Liver (tissue), 9 donors: ENCODE data around the gene KRTAP5-3. TPM values are rescaled to one million over a fixed set of nuclear protein-coding genes. Genes with fewer than 3 reads are reported as not detected.

ENCODE experiments used
- DNase-seq: peaks from one replicate; pipeline ENCODE4 v3.0.0-alpha.2; 2017; ENCODE audit warnings: low spot score
- H3K27ac ChIP-seq, 2 donors: one replicate each; pipeline ENCODE4 v1.7.0; 2013; ENCODE audit warnings: inconsistent platforms in 2 of 2, low read length in 2 of 2, control low read depth in 1 of 2, low read depth in 1 of 2, mild to moderate bottlenecking in 1 of 2
- H3K27me3 ChIP-seq, 4 donors: one replicate each; pipeline versions ENCODE4 v1.6.1 to v1.7.0; 2013; ENCODE audit warnings: low read length in 3 of 4, inconsistent platforms in 1 of 4, mild to moderate bottlenecking in 1 of 4, moderate library complexity in 1 of 4; ENCODE audit not compliant: control insufficient read depth in 4 of 4, insufficient read depth in 4 of 4
- H3K36me3 ChIP-seq, 4 donors: one replicate each; pipeline versions ENCODE4 v1.6.1 to v1.7.0; 2013; ENCODE audit warnings: low read length in 3 of 4, mild to moderate bottlenecking in 3 of 4, low read depth in 1 of 4, moderate library complexity in 1 of 4; ENCODE audit not compliant: control insufficient read depth in 4 of 4, insufficient read depth in 3 of 4
- H3K4me1 ChIP-seq, 4 donors: one replicate each; pipeline versions ENCODE4 v1.6.1 to v1.7.0; 2013; ENCODE audit warnings: low read length in 3 of 4, mild to moderate bottlenecking in 3 of 4, moderate library complexity in 1 of 4; ENCODE audit not compliant: control insufficient read depth in 4 of 4, insufficient read depth in 4 of 4
- H3K4me3 ChIP-seq, 3 donors: one replicate each; pipeline versions ENCODE4 v1.6.1 to v1.7.0; 2013; ENCODE audit warnings: low read length in 3 of 3, control low read depth in 1 of 3, low read depth in 1 of 3, mild to moderate bottlenecking in 1 of 3
- H3K9ac ChIP-seq, 2 donors: one replicate each; pipeline ENCODE4 v1.7.0; 2013; ENCODE audit warnings: low read length in 2 of 2, mild to moderate bottlenecking in 2 of 2, moderate library complexity in 2 of 2, control low read depth in 1 of 2, low read depth in 1 of 2
- H3K9me3 ChIP-seq, 4 donors: one replicate each; pipeline versions ENCODE4 v1.6.1 to v1.7.0; 2013; ENCODE audit warnings: low read length in 3 of 4; ENCODE audit not compliant: control insufficient read depth in 4 of 4
- EGR1 ChIP-seq, 2 donors: IDR thresholded peaks; 2 replicates each; pipeline ENCODE4 v1.6.1; 2016 to 2018; ENCODE audit warnings: antibody characterized with exemption in 2 of 2, low read depth in 2 of 2
- FOXA1 ChIP-seq: IDR thresholded peaks from 2 replicates; pipeline ENCODE4 v1.6.1; 2016; ENCODE audit warnings: antibody characterized with exemption
- FOXA2 ChIP-seq: IDR thresholded peaks from 2 replicates; pipeline ENCODE4 v1.6.1; 2016; ENCODE audit warnings: antibody characterized with exemption
- GABPA ChIP-seq, 2 donors: IDR thresholded peaks in 1 of 2; conservative IDR thresholded peaks in 1 of 2; 2 replicates each; pipeline ENCODE4 v1.6.1; 2016; ENCODE audit warnings: antibody characterized with exemption in 2 of 2, mild to moderate bottlenecking in 1 of 2, moderate library complexity in 1 of 2
- HNF4A ChIP-seq, 2 donors: conservative IDR thresholded peaks; 2 replicates each; pipeline ENCODE4 v1.6.1; 2016; ENCODE audit warnings: antibody characterized with exemption in 2 of 2, mild to moderate bottlenecking in 2 of 2
- HNF4G ChIP-seq: IDR thresholded peaks from 2 replicates; pipeline ENCODE4 v1.6.1; 2016; ENCODE audit warnings: antibody characterized with exemption
- JUND ChIP-seq, 2 donors: IDR thresholded peaks; 2 replicates each; pipeline ENCODE4 v1.6.1; 2016; ENCODE audit warnings: antibody characterized with exemption in 2 of 2
- NR2F2 ChIP-seq: IDR thresholded peaks from 2 replicates; pipeline ENCODE4 v1.6.1; 2016; ENCODE audit warnings: antibody characterized with exemption
- RAD21 ChIP-seq, 2 donors: IDR thresholded peaks; 2 replicates each; pipeline ENCODE4 v1.6.1; 2016; ENCODE audit warnings: antibody characterized with exemption in 2 of 2, mild to moderate bottlenecking in 2 of 2
- RXRA ChIP-seq, 2 donors: IDR thresholded peaks; 2 replicates each; pipeline ENCODE4 v1.6.1; 2017 to 2018; ENCODE audit warnings: antibody characterized with exemption in 2 of 2, mild to moderate bottlenecking in 1 of 2
- SP1 ChIP-seq: IDR thresholded peaks from 2 replicates; pipeline ENCODE4 v1.6.1; 2018; ENCODE audit warnings: antibody characterized with exemption, mild to moderate bottlenecking
- TAF1 ChIP-seq: conservative IDR thresholded peaks from 2 replicates; pipeline ENCODE4 v1.6.1; 2016; ENCODE audit warnings: antibody characterized with exemption, mild to moderate bottlenecking
- YY1 ChIP-seq: IDR thresholded peaks from 2 replicates; pipeline ENCODE4 v1.6.1; 2016; ENCODE audit warnings: antibody characterized with exemption, mild to moderate bottlenecking
- WGBS: extraction: QIAGEN DNeasy Blood & Tissue Kit; methylation state at CpG from one replicate; pipeline ENCODE4 v1.1.7; 2013; 5-methylcytosine and 5-hydroxymethylcytosine counted together
- polyA plus RNA-seq, 2 donors: library from polyadenylated mRNA; stranded (reverse) in 1 of 2; unstranded in 1 of 2; fragments of 200-250 nt in 1 of 2; fragments of >200 nt in 1 of 2; fragmentation: Nextera tagmentation in 1 of 2; extraction: Ambion mirVana in 1 of 2; gene quantifications; one replicate each; pipeline versions ENCODE4 v1.2.1 to v1.2.3, GENCODE V29; 2013 to 2015
- total RNA-seq, 2 donors: library from RNA; depleted of rRNA; stranded (reverse); fragments of >200 nt; gene quantifications; one replicate each; pipeline ENCODE4 v1.2.3, GENCODE V29; 2014
- TF ChIP-seq, protein P1 (sequence below): IDR thresholded peaks from 2 replicates; pipeline ENCODE4 v1.6.1; 2016; ENCODE audit warnings: antibody characterized with exemption
- TF ChIP-seq, protein P2 (sequence below): IDR thresholded peaks from 2 replicates; pipeline ENCODE4 v1.6.1; 2016; ENCODE audit warnings: antibody characterized with exemption
- TF ChIP-seq, protein P3 (sequence below): IDR thresholded peaks from 2 replicates; pipeline ENCODE4 v1.6.1; 2016; ENCODE audit warnings: antibody characterized with exemption
- TF ChIP-seq, protein P4 (sequence below): IDR thresholded peaks from 2 replicates; pipeline ENCODE4 v1.6.1; 2016; ENCODE audit warnings: antibody characterized with exemption, mild to moderate bottlenecking
- TF ChIP-seq, protein P5 (sequence below): fragments of 150-350 bp; IDR thresholded peaks from 2 replicates; pipeline ENCODE4 v1.5.1; 2017; ENCODE audit warnings: improper control_type of control experiment, low read depth, low read length; ENCODE audit not compliant: missing input control
- donor health status: healthy.
- donor health status: healthy.
- donor health status: healthy.
- donor health status: healthy.
- donor health status: healthy.

The KRTAP5-3 gene
- total and polyA plus RNA-seq, 4 donors: not detected

DNA sequence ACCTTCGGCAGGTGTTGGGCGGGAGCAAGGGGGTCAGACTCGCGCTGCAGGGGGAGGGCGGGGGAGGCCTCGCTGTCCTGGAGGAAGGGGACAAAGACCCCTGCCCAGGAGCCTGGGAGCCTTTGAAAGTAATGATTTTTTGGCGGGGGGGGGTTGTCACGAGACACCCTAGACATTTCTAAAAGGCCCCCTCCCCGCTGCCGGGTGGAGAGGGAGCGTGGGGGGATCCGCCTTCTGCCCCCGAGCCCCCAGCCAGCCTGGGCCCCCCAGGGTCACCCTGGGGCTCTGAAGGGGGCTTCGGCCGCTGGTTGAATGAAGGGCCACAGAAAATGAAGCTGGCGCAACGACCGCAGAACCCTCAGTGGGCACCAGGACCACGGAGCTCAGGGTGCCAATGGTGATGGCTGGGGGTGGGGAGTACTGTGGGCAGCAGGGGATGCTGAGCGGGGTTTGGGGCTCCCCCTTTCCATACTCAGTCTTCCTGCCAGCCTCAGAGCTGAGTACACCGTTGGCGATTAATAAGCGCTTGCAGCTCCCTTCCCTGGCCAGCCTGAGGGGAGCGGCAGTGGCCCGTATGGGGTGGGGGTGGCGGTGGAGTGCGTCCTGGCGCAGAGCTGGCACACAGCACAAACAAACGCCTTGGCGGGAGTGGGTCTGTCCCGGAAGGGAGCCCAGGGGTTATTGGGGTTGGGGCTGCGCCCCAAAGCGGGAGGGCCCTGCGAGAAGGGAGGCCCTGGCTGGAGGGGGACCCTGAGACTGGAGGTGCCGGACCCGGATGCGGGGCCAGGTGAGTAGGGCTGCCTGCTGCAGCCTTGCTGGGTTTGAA lies 35.0 kb downstream of the KRTAP5-3 start:
- H3K27me3 ChIP-seq: peaks cover 0 to 5% (median 0%) of the 10 kb centered on the region in 4 donors
- peaks cover 6 to 16% (median 12%) of the 10 kb centered on the region in 4 donors for H3K4me1 ChIP-seq
- H3K27ac ChIP-seq: peak overlapping the region in 1 of 2 donors; percentile 28
- H3K36me3 ChIP-seq: no peaks in the 10 kb centered on the region
- no peak overlapping the region for H3K9ac ChIP-seq
- WGBS: 8% methylated on average over 37 of the region's 37 CpGs
- TF ChIP-seq SP1 (no peak), HNF4G (no peak), GABPA (IDR thresholded peaks at IDR 0.05 in 1 of 2, conservative IDR thresholded peaks at IDR 0.05 in 1 of 2) (no peak)
- TF ChIP-seq, protein P1, sequence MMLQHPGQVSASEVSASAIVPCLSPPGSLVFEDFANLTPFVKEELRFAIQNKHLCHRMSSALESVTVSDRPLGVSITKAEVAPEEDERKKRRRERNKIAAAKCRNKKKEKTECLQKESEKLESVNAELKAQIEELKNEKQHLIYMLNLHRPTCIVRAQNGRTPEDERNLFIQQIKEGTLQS: no peak
- TF ChIP-seq, protein P2, sequence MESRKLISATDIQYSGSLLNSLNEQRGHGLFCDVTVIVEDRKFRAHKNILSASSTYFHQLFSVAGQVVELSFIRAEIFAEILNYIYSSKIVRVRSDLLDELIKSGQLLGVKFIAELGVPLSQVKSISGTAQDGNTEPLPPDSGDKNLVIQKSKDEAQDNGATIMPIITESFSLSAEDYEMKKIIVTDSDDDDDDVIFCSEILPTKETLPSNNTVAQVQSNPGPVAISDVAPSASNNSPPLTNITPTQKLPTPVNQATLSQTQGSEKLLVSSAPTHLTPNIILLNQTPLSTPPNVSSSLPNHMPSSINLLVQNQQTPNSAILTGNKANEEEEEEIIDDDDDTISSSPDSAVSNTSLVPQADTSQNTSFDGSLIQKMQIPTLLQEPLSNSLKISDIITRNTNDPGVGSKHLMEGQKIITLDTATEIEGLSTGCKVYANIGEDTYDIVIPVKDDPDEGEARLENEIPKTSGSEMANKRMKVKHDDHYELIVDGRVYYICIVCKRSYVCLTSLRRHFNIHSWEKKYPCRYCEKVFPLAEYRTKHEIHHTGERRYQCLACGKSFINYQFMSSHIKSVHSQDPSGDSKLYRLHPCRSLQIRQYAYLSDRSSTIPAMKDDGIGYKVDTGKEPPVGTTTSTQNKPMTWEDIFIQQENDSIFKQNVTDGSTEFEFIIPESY: no peak
- peak overlapping the region in 1 of 3 donors; percentile 63 for H3K4me3 ChIP-seq
- no peak for DNase-seq
- peaks cover 0 to 4% (median 1%) of the 10 kb centered on the region in 4 donors for H3K9me3 ChIP-seq

DNA sequence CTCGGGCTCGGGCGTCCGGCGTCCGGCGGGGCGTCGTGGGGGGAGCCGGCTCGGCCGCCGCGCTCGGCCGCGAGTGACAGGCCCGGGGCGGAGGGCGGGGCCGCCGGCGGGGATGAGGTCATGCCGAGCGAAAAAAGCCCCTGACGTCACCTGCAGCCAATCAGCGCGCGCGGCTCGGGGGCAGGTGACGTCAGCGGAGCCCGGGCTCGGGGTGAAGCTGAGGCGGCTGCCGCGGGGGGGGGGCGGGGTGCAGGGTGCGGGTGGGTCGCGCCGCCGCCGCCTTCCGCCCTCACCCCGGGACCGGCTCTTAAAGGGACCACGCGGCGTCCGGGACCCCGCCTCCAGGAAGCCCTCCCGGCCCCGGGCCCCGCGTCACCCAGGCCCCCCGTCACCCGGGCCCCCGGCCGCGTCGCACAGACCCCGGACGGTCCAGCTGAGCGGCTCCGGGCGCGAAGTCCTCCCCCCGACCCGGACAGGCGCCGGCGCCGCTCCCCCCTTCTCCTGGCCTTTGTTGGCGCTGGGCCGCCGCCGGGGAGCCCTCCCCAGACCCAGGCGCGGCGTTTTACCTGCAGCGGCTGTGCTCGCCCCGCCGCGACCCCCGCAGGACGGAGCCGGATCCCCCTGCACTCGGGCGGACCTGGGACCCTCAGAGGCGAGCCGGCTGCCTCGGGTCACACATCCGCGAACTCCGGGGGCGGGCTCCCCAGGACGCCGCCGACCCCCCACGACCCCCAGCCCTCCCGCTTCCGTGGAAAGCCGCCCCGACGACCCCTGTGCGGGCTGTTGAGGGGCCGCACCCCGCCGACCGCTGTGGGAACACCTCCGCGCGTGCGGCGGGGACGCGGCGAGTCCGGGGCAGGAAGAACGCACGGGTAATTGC lies 35.8 kb downstream of the KRTAP5-3 start, which contains the start of gene DUSP8:
TSS of gene DUSP8 (minus strand) at position 75 of the 880 bp plus-strand sequence. CDS start 6,445 bp downstream, outside the sequence.
- no peaks in the 10 kb centered on the region for H3K9me3 ChIP-seq
- no peak for TF ChIP-seq HNF4A (conservative IDR thresholded peaks at IDR 0.05)
- no peak for TF ChIP-seq EGR1 (IDR thresholded peaks at IDR 0.05; ENCODE audit: low read depth in 2 of 2)
- TF ChIP-seq HNF4G: no peak
- no peak for TF ChIP-seq SP1
- TF ChIP-seq, protein P2: no peak
- TF ChIP-seq GABPA (IDR thresholded peaks at IDR 0.05 in 1 of 2, conservative IDR thresholded peaks at IDR 0.05 in 1 of 2): no peak
- no peak for TF ChIP-seq FOXA2
- no peak for TF ChIP-seq TAF1
- TF ChIP-seq NR2F2: no peak
- TF ChIP-seq, protein P1: no peak
- TF ChIP-seq JUND (IDR thresholded peaks at IDR 0.05): no peak
- TF ChIP-seq, protein P3, sequence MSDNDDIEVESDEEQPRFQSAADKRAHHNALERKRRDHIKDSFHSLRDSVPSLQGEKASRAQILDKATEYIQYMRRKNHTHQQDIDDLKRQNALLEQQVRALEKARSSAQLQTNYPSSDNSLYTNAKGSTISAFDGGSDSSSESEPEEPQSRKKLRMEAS: no peak
- no peak for TF ChIP-seq RAD21 (IDR thresholded peaks at IDR 0.05)
- TF ChIP-seq RXRA (IDR thresholded peaks at IDR 0.05): no peak
- TF ChIP-seq, protein P4, sequence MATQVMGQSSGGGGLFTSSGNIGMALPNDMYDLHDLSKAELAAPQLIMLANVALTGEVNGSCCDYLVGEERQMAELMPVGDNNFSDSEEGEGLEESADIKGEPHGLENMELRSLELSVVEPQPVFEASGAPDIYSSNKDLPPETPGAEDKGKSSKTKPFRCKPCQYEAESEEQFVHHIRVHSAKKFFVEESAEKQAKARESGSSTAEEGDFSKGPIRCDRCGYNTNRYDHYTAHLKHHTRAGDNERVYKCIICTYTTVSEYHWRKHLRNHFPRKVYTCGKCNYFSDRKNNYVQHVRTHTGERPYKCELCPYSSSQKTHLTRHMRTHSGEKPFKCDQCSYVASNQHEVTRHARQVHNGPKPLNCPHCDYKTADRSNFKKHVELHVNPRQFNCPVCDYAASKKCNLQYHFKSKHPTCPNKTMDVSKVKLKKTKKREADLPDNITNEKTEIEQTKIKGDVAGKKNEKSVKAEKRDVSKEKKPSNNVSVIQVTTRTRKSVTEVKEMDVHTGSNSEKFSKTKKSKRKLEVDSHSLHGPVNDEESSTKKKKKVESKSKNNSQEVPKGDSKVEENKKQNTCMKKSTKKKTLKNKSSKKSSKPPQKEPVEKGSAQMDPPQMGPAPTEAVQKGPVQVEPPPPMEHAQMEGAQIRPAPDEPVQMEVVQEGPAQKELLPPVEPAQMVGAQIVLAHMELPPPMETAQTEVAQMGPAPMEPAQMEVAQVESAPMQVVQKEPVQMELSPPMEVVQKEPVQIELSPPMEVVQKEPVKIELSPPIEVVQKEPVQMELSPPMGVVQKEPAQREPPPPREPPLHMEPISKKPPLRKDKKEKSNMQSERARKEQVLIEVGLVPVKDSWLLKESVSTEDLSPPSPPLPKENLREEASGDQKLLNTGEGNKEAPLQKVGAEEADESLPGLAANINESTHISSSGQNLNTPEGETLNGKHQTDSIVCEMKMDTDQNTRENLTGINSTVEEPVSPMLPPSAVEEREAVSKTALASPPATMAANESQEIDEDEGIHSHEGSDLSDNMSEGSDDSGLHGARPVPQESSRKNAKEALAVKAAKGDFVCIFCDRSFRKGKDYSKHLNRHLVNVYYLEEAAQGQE: no peak
- TF ChIP-seq FOXA1: no peak
- TF ChIP-seq, protein P5, sequence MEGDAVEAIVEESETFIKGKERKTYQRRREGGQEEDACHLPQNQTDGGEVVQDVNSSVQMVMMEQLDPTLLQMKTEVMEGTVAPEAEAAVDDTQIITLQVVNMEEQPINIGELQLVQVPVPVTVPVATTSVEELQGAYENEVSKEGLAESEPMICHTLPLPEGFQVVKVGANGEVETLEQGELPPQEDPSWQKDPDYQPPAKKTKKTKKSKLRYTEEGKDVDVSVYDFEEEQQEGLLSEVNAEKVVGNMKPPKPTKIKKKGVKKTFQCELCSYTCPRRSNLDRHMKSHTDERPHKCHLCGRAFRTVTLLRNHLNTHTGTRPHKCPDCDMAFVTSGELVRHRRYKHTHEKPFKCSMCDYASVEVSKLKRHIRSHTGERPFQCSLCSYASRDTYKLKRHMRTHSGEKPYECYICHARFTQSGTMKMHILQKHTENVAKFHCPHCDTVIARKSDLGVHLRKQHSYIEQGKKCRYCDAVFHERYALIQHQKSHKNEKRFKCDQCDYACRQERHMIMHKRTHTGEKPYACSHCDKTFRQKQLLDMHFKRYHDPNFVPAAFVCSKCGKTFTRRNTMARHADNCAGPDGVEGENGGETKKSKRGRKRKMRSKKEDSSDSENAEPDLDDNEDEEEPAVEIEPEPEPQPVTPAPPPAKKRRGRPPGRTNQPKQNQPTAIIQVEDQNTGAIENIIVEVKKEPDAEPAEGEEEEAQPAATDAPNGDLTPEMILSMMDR: no peak
- TF ChIP-seq YY1: no peak
- DNase-seq: peak; percentile 75
- H3K27me3 ChIP-seq: peaks cover 0 to 5% (median 0%) of the 10 kb centered on the region in 4 donors
- whole genome bisulfite sequencing: 2% methylated on average over 124 of the region's 124 CpGs
- no peaks in the 10 kb centered on the region for H3K36me3 ChIP-seq
- H3K27ac ChIP-seq: no peak within 1 kb of the TSS
- H3K9ac ChIP-seq: no peak within 1 kb of the TSS
- peak within 1 kb of the TSS in 2 of 3 donors; percentile 27 to 63 for H3K4me3 ChIP-seq
- H3K4me1 ChIP-seq: peaks cover 6 to 16% (median 12%) of the 10 kb centered on the region in 4 donors
